ENCODE data around the gene OR11H7.
"Not testable (repeated sequence)": the region's sequence is repeated elsewhere in the genome, so short reads cannot be mapped to it uniquely, and the experiment has no call there.

The OR11H7 gene

DNA sequence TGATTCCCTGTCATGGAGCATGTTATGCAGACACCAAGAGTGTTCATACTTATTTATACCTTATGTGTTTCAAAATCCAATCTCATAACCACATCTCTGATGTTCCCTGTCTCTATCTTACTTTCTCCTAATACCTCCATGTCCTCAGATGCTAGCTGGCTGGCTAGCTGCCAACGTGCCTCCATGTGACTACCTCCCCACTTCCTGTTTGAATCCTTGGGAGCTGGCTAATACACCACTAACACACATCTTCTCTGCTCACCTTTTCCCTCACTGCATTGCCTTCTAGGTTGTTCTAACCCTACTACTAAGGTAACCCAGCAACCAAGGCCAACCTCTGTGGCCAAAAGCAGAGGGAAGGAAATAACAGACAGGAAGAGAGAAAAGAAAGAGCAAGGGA lies 49.6 kb downstream of the OR11H7 start:
- no peak for DNase-seq

DNA sequence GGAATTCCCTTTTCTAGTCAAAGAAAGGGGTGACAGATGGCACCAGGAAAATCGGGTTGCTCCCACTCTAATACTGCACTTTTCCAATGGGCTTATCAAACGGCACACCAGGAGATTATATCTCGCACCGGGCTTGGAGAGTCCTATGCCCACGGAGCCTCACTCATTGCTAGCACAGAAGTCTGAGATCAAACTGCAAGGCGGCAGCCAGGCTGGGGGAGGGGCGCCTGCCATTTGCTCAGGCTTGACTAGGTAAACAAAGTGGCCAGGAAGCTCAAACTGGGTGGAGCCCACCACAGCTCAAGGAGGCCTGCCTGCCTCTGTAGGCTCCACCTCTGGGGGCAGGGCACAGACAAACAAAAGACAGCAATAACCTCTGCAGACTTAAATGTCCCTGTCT lies 51.5 kb downstream of the OR11H7 start:
- DNase-seq = not testable (repeated sequence)
